ENCODE measurements around the gene TNFRSF14. TPM values are rescaled to one million over a fixed set of nuclear protein-coding genes. Genes with fewer than 3 reads are reported as not detected.
A peak's percentile ranks its signal among the peaks of the same experiment; 100 is the strongest.

The TNFRSF14 gene
- total RNA-seq, 1 donor from 2014 or later: 177 TPM

DNA sequence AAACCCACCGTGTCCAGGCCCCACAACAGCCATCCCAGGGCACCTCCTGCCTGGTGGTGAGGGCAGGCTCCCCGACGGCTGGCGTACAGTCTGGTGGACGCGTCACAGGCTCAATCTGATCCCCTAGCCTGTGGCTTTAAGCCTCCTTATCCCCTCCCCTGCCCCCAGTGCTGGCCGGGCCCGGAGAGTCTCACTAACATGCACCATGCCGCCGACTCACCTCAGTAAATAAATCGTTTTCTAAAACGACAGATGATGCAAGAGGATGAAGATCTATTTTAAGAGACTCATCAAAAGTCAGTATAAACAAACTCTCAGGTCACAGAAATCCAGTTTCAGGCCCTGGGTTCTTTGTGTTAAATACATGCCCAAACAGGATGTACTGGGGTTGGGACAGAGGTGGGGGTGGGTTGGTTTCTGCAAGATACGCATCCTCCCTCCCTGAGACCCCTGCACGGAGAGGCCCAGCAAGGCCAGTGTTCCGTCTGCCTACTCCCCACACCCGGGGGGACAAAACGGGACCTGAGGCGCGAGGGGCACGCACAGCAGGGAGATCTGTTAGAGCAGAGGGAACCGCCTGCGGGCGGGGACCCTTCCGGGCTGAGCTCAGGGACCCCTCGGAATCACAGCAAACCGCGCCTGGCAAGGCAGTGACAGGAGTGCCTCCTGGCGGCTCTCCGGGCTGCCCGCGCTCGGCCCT, 32.8 kb upstream of the TNFRSF14 start:
- DNase-seq (ENCODE audit: low read depth in 2 of 2): peak in 1 of 2 donors; percentile 39

DNA sequence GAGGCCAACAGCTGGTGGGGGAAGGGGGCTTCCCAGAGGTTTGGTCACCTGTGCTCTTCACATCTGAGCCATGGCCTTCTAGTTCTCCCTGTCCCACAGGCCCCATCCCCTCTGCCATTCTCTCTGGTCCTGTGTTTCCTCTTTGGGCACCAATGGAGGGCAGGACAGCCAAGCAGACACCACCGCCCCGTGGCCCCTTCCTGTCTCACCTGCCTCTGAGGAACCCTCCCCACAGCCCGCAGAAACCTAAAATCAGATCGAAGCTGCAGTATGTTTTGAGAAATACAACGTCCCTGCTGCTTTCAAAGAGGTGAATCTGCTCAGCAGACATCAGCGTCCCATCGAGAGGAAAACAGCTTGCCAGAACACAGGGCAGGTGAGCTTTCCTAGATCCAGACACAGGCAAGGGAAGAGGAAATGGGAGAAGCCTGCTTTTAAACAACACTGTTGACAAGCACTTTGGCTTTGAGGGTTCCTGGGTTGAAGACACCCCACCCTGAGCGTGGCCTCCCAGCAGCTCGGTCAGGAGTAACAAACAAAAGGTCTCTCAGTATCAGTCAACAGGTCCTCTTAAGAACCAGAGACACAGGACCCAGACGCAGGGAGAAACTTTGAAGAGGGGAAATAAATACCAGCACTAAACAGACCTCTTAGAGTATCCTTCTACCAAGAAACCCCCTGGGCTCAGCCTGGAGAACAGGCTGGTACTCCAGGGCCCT, 32.1 kb upstream of the TNFRSF14 start:
- no peak for DNase-seq (ENCODE audit: low read depth in 2 of 2)

GRCh38 chr1:2525572-2525919, 30.6 kb upstream of the TNFRSF14 start:
- no peak for DNase-seq (ENCODE audit: low read depth in 2 of 2)

- peak; percentile 97 to 98 for DNase-seq (ENCODE audit: low read depth in 2 of 2)
These were observed 30.0 kb upstream of the TNFRSF14 start, which contains the start of gene PANK4 for GRCh38 chr1:2525920-2526823. PANK4 (minus strand) TSS chr1:2526596; CDS start chr1:2526587, 9 bp downstream.

DNA sequence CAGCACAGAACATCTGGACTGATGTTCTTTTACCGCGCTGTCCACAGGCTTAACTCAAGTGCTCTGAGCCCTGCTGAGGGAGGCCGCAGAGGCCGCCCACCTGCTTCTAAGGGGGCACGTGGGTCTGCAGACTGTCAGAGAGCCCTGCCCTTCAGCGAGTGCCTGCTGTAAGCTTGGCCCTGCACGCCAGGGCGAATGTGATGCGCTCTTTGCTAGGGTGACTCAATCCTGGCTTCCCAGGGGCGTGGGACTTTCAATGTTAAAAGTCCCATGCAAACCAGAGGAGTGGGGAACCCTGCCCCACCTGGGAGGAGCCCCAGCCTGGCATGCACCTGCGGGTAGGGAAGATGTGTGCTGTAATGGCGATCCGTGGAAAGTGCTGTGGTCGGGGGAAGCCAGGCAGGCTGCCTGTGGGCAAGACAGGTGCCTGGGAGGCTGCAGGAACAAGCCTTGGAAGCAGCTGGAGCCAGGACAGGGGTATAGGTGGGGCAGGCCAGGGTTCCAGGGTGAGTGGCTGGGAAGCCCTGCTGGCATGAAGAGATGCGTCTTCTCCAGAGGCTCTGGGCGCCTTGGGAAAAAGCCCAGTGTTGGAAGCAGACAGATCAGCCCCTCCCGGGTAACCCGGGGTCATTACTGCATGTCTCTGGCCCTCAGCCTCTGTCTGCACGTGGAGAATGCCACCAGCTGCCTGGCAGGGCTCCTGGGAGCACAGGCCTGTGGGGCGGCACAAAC, 29.2 kb upstream of the TNFRSF14 start:
- DNase-seq (ENCODE audit: low read depth in 2 of 2): peak in 1 of 2 donors; percentile 30

DNA sequence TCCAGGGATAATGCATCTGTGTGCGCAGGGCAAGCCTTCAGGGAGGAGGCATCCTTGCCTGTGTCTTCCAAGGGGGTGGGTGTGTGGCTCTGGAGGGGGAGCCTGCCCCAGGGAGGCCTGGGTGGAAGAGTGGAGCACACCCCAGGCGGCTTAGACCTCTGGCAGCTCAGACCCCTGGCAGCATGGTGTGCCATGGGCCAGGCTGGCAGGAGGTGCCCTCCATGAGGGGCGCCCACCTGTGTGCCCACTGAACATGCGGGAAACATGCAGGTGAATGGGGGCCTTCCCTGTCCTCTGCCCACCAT, 28.7 kb upstream of the TNFRSF14 start:
- no peak for DNase-seq (ENCODE audit: low read depth in 2 of 2)

- peak in 1 of 2 donors; percentile 32 for DNase-seq (ENCODE audit: low read depth in 2 of 2)
These were observed 28.2 kb upstream of the TNFRSF14 start for GRCh38 chr1:2528016-2528415.

- no peak for DNase-seq (ENCODE audit: low read depth in 2 of 2)
These were observed 27.6 kb upstream of the TNFRSF14 start for GRCh38 chr1:2528611-2528965.

DNA sequence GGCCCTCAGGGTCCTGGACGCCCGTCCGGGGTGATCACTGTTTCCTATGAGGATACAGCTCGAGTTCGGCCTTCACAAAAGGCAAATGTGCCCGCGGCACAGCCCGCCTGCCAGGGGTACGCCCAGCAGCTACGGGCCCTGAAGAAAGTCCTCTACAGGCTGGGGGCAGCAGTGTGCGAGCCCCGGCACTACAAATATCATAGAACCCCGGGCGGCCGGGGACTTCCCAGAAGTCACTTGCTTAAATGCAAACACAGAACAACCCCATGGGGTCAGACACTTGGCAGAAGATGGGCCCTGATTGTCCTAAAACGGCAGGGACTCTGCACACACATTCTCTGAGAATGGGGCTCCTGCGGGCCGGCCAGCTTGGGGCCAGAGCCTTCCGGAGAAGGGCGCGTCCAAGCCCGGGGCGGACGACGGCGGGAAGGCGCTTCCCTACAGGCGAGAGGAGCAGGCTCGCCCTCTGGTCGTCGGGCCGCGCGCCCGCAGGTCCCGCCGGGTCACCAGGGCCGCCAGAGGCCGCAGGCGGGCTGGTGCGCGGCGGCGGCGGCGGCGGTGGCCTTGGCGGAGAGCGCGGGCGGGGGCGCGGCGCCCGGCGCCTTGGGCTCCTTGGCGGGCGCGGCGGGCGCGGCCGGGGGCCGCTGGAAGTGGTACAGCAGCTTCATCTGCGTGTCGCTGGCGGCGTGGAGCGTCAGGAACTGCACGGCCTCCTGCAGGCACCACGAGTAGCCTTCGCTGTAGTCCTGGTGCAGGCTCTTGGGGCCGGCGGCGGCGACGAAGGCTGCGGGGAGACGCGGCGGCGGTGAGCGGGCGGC, 27.0 kb upstream of the TNFRSF14 start:
- no peak for DNase-seq (ENCODE audit: low read depth in 2 of 2)

DNA sequence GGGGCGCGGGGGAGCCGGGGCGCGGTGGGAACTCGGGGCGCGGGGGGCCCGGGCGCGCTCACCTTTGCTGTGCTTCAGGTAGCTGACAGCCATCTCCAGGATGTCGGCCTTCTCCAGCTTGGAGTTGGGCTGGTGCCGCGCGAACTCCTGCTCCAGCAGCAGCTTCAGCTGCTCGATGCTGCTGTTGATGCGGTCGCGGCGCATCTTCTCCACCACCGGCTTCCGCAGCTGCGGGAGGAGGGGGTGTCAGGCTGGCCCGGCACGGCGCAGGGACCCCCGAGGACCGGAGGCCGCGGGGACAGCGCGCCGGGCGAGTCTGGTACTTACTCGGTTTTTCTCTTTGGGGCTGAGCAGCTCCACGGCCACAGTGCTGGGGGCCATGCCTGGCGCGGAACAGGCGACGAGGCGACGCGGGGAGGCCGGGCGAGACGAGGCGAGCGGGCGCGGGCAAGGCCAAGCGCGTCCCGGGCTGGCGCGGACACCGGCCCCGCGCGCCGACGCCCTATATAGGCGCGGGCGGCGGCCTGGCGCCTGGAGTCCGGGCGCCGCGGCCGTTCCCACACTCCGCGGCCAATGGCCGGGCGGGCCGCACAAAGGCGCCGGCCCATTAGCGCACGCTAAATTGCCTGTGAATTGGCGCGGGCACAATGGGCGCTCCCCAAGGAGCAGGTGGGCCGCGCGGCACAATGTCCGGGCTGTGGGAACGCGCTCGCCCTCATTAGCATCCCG, 26.2 kb upstream of the TNFRSF14 start, which contains the start of gene HES5:
TSS of gene HES5 (minus strand) at position 480 of the 729 bp plus-strand sequence. CDS start at position 381, 99 bp downstream.
- DNase-seq (ENCODE audit: low read depth in 2 of 2): peak in 1 of 2 donors; percentile 57

DNA sequence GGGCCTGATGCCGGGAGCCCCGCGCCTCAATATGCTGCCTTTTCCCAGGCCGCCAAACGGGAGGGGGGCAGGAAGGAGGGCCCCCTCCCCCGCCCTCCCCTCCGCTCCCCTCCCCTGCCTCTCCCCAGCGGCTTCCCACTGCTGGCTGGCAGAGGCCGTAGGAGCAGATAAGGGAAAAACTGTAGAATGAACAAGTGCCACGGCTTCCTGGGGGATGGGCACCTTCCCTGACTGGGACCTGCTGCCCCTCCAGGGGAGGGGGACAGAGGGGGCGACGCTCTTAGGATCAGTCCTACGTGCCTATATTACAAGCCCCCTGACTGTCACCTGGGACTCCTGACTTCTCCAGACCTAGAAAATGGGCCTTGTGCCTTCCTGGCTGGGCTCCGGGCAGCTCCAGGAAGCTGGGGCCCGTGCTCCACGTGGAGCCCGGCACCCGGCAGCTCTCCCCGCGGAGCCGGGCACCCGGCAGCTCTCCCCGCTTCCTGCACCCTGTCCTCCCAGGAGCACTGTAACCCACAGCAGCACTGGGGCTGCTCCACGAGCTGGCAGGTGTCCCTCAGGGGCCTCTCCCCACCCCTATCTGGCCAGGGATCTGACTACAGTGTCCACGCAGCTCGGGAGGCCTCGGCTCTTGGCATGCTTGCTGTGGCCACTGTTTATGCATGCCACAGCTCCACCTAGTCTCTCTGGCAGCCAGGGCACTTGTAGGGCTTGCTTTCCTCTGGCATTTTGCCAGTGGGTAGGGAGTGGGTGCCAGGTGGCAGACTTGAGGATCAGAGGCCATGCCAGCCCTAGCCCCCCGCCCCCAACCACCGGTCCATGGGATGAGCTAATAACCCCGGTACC, 25.4 kb upstream of the TNFRSF14 start:
- DNase-seq (ENCODE audit: low read depth in 2 of 2): no peak

DNA sequence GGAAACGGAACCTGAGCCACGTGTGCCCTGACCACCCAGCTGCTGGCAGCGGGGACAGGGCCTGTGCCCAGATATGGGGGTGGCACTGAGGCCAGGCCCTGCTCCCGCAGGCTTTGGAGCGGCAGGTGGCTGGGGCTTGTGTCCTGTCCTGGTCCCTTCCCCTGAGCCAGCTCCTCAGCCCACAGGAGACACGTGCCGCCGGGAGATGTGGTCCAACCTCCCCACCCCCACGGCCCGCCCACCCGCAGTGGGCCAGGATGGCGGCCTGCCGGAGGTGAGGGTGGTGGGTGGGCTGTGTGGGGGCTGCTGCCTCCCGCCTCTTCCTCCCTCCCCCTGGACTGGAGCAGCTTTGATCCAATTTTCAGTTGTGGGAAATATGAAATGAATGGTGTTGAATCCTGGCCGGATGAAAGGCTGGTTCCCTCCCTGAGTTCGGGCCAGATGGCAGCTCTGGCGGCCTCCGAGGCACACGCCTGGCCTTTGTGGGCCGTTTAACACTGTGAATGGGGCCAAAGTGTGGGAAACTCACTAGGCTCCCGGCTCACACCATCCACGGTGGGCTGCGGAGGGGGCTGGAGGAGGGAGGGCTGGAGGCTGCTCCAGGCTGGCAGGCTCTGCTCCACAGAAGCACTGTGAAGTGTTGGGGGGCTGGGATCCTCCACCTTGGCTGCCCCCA, 23.5 kb upstream of the TNFRSF14 start:
- DNase-seq (ENCODE audit: low read depth in 2 of 2): peak in 1 of 2 donors; percentile 30

DNA sequence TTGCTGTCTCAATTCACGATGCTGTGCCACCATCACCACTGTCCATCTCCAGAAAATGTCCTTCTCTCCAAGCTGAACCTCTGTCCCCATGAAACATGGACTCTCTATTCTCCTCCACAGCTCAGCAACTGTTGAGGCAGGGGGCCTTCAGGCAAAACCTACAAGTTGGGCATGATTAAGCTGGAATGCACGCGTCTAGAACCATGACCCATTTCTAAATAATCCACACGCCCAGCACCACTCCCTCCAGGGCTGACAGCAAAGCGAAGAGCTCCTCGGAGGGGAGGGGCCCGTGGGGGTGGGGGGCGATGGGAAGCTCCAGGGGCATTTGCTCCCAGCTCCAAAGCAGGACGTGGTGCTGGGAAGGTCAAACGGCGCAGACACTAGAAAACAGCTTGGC, 22.8 kb upstream of the TNFRSF14 start:
- DNase-seq (ENCODE audit: low read depth in 2 of 2): no peak

DNA sequence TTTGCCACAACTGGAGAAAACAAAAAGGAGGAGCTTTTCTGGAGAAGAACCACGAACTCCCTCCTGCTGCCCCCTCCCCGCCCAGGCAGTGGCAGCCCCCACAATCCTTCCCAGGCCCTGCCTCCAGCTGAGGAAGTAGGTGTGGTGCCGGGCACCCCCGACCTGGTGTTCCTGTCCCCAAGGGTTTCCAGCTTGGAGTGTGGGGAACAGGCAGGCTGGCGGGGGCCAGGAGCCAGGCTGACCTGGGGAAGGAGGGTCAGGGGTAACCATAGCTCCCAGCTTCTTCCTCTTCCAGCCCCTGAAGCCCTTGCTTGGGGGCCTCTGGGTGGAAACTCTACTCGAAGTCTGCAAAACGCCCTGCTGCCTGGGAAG, 21.9 kb upstream of the TNFRSF14 start:
- no peak for DNase-seq (ENCODE audit: low read depth in 2 of 2)

GRCh38 chr1:2534687-2535441, 21.3 kb upstream of the TNFRSF14 start:
- no peak for DNase-seq (ENCODE audit: low read depth in 2 of 2)

DNA sequence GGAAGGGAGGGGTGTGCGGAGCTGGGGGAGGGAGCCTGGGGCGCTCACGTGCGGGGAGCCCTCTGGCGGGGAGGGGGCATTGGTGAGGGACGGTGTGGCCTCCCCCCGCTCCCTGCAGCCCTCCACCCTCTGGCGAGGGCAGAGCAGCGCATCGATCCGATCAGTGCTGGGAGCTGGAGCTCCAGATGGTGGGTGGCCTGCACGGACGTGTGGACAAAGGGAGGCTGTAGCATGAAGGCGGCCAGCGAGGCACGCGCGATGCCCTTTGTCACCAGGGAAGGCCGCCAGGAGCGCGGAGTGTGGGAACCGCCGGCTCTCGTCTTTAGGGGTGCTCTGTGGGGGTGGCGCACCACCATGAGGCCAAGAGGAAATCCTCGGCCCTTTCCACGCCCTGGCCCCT, 20.7 kb upstream of the TNFRSF14 start:
- DNase-seq (ENCODE audit: low read depth in 2 of 2): no peak

GRCh38 chr1:2535981-2536380, 20.2 kb upstream of the TNFRSF14 start:
- DNase-seq (ENCODE audit: low read depth in 2 of 2): no peak

GRCh38 chr1:2537784-2538115, 18.4 kb upstream of the TNFRSF14 start:
- no peak for DNase-seq (ENCODE audit: low read depth in 2 of 2)
